Keratinocyte (primary cell): ENCODE data around the gene KIF21A. TPM values are rescaled to one million over a fixed set of nuclear protein-coding genes. Genes with fewer than 3 reads are reported as not detected.

Experiments used
- DNase-seq: peaks from one replicate; pipeline ENCODE4 v3.0.0-alpha.2; 2011; ENCODE audit warnings: low read depth, missing footprints, low spot score
- FAIRE-seq: peaks from 2 replicates; lab custom pipeline; 2011; peaks lifted over from hg19 to GRCh38; lab: Jason Lieb, UNC
- H2AFZ ChIP-seq: 2 replicates; pipeline ENCODE4 v1.6.0; 2012; ENCODE audit warnings: low read length, control low read depth, inconsistent platforms; ENCODE audit not compliant: control insufficient read depth
- H3K27ac ChIP-seq: 2 replicates; pipeline ENCODE4 v1.5.1; 2011; ENCODE audit warnings: low read length; ENCODE audit not compliant: control insufficient read depth, insufficient read depth
- H3K27me3 ChIP-seq: 3 replicates; pipeline ENCODE4 v1.6.0; 2011; ENCODE audit warnings: low read length; ENCODE audit not compliant: control insufficient read depth, insufficient read depth; ENCODE audit errors: extremely low read depth
- H3K36me3 ChIP-seq, 2 experiments: 2 replicates in 1 of 2; 3 replicates in 1 of 2; pipeline ENCODE4 v1.5.1; 2011; ENCODE audit warnings: low read length in 2 of 2, mild to moderate bottlenecking in 1 of 2; ENCODE audit not compliant: control insufficient read depth in 2 of 2, insufficient read depth in 2 of 2; ENCODE audit errors: extremely low read depth in 1 of 2
- H3K4me1 ChIP-seq: 3 replicates; pipeline ENCODE4 v1.5.1; 2011; ENCODE audit warnings: low read length; ENCODE audit not compliant: control insufficient read depth, insufficient read depth; ENCODE audit errors: extremely low read depth
- H3K4me2 ChIP-seq: 3 replicates; pipeline ENCODE4 v1.6.0; 2011; ENCODE audit warnings: low read depth, low read length; ENCODE audit not compliant: control insufficient read depth, insufficient read depth; ENCODE audit errors: extremely low read depth
- H3K4me3 ChIP-seq, 3 experiments: fragments of 200-600 bp in 1 of 3; sonication (generic) in 1 of 3; 2 replicates in 2 of 3; 3 replicates in 1 of 3; pipeline ENCODE4 v1.5.1; 2011 to 2016; ENCODE audit warnings: low read length in 3 of 3, mild to moderate bottlenecking in 3 of 3, control low read depth in 2 of 3, inconsistent platforms in 1 of 3, low read depth in 1 of 3, mixed read lengths in 1 of 3, mixed run types in 1 of 3, moderate library complexity in 1 of 3; ENCODE audit not compliant: control insufficient read depth in 2 of 3, insufficient read depth in 2 of 3; ENCODE audit errors: extremely low read depth in 1 of 3
- H3K79me2 ChIP-seq: 2 replicates; pipeline ENCODE4 v1.6.0; 2012; ENCODE audit warnings: low read length; ENCODE audit not compliant: control insufficient read depth, insufficient read depth
- H3K9ac ChIP-seq: 3 replicates; pipeline ENCODE4 v1.6.0; 2011; ENCODE audit warnings: low read length; ENCODE audit not compliant: control insufficient read depth, insufficient read depth; ENCODE audit errors: extremely low read depth
- H3K9me1 ChIP-seq: 3 replicates; pipeline ENCODE4 v1.6.0; 2011; ENCODE audit warnings: low read length; ENCODE audit not compliant: control insufficient read depth, insufficient read depth; ENCODE audit errors: extremely low read depth
- H3K9me3 ChIP-seq: 2 replicates; pipeline ENCODE4 v1.5.1; 2012; ENCODE audit warnings: low read depth, low read length; ENCODE audit not compliant: control insufficient read depth
- H4K20me1 ChIP-seq: 3 replicates; pipeline ENCODE4 v1.6.0; 2011; ENCODE audit warnings: low read length; ENCODE audit not compliant: control insufficient read depth, insufficient read depth; ENCODE audit errors: extremely low read depth
- CTCF ChIP-seq, 3 experiments: IDR thresholded peaks in 1 of 3; conservative IDR thresholded peaks in 1 of 3; optimal IDR thresholded peaks in 1 of 3; 2 replicates in 2 of 3; 3 replicates in 1 of 3; pipeline versions ENCODE3 to v1.5.1; 2011; ENCODE audit warnings: low read length in 3 of 3, mild to moderate bottlenecking in 3 of 3, moderate library complexity in 2 of 3, control low read depth in 1 of 3, inconsistent platforms in 1 of 3; ENCODE audit not compliant: insufficient read depth in 2 of 3; ENCODE audit errors: extremely low read depth in 1 of 3
- EZH2 ChIP-seq: IDR thresholded peaks from one replicate; pipeline ENCODE4 v1.6.1; 2012; ENCODE audit warnings: inconsistent platforms, mild to moderate bottlenecking, low read length, moderate library complexity
- dilution Hi-C: fragments of 300-500 bp; cut with MboI; formaldehyde crosslinking; loops from one replicate; pipeline ENCODE4 v1.7.0; 2020; ENCODE audit warnings: low sequenced_read_pairs; ENCODE audit not compliant: extremely low pct_ligation_motif_present
- polyA plus RNA-seq, 5 experiments: library from polyadenylated mRNA; depleted of rRNA in 3 of 5; stranded (reverse) in 3 of 5; stranded (forward) in 1 of 5; unstranded in 1 of 5; fragments of >200 nt; gene quantifications; 1 replicate in 1 of 5; 2 replicates in 3 of 5; 3 replicates in 1 of 5; pipeline versions ENCODE4 v1.2.1 to v1.2.3, GENCODE V29; 2011 to 2012; ENCODE audit warnings: missing spikeins in 2 of 5, low read depth in 1 of 5, low replicate concordance in 1 of 5

Gene KIF21A
- polyA plus RNA-seq, 1 donor (not counting 4 experiments of a cell fraction or from before 2014, with no cell fraction given) = 27.5 TPM

GRCh38 chr12:39393179-39393578 lies 49.7 kb downstream of the KIF21A start:
- no peaks in the 10 kb centered on the region for H3K27me3 ChIP-seq
- H3K9me3 ChIP-seq = no peaks in the 10 kb centered on the region
- H3K9me1 ChIP-seq = no peaks in the 10 kb centered on the region
- dilution Hi-C loops = no loop called here
- no peaks in the 10 kb centered on the region for H3K79me2 ChIP-seq
- no peak overlapping the region for H2AFZ ChIP-seq
- H3K4me1 ChIP-seq = no peaks in the 10 kb centered on the region
- FAIRE-seq = no peak
- H4K20me1 ChIP-seq = no peaks in the 10 kb centered on the region
- H3K4me2 ChIP-seq = no peak overlapping the region
- H3K4me3 ChIP-seq = no peak overlapping the region
- TF ChIP-seq EZH2 = no peak
- no peak for TF ChIP-seq CTCF (optimal IDR thresholded peaks at IDR 0.05 in 1 of 3, IDR thresholded peaks at IDR 0.05 in 1 of 3, conservative IDR thresholded peaks at IDR 0.05 in 1 of 3; ENCODE audit: extremely low read depth in 1 of 3, insufficient read depth in 2 of 3, low read length in 3 of 3)
- no peak overlapping the region for H3K27ac ChIP-seq
- no peak overlapping the region for H3K9ac ChIP-seq
- H3K36me3 ChIP-seq = no peaks in the 10 kb centered on the region
- DNase-seq = no peak

GRCh38 chr12:39392154-39392925 lies 50.6 kb downstream of the KIF21A start:
- TF ChIP-seq CTCF (optimal IDR thresholded peaks at IDR 0.05 in 1 of 3, IDR thresholded peaks at IDR 0.05 in 1 of 3, conservative IDR thresholded peaks at IDR 0.05 in 1 of 3; ENCODE audit: extremely low read depth in 1 of 3, insufficient read depth in 2 of 3, low read length in 3 of 3) (no peak), EZH2 (no peak)

More at GRCh38 chr12:39392154-39392925, 50.6 kb downstream of the KIF21A start:
- Histone ChIP-seq H3K27me3 (no peaks in the 10 kb centered on the region), H3K4me1 (no peaks in the 10 kb centered on the region), H3K36me3 (no peaks in the 10 kb centered on the region), H3K4me3 (no peak overlapping the region), H3K27ac (no peak overlapping the region), H2AFZ (no peak overlapping the region), H3K9me3 (no peaks in the 10 kb centered on the region), H3K9me1 (no peaks in the 10 kb centered on the region), H3K79me2 (no peaks in the 10 kb centered on the region), H3K9ac (no peak overlapping the region), H4K20me1 (no peaks in the 10 kb centered on the region), H3K4me2 (no peak overlapping the region)
- FAIRE-seq (peak; percentile 58), DNase-seq (no peak)
- dilution Hi-C loops = no loop called here
